Prostate gland (tissue), 2 donors: ENCODE measurements around the gene PTBP3.

Source experiments
- CTCF ChIP-seq, 4 experiments: fragments of 200-600 bp in 2 of 4; fragments of 450-650 bp in 2 of 4; sonication (generic) in 2 of 4; IDR thresholded peaks; 1 replicate in 3 of 4; 2 replicates in 1 of 4; pipeline ENCODE4 v1.5.1; 2016 to 2019; ENCODE audit warnings: antibody characterized with exemption in 4 of 4, mild to moderate bottlenecking in 2 of 4, moderate library complexity in 2 of 4
- POLR2A ChIP-seq: fragments of 450-650 bp; IDR thresholded peaks from one replicate; pipeline ENCODE4 v1.6.1; 2016; ENCODE audit warnings: antibody characterized with exemption, mild to moderate bottlenecking

- TF ChIP-seq CTCF (IDR thresholded peaks at IDR 0.05) (no peak), POLR2A (no peak)
Observed at GRCh38 chr9:112332674-112332976, 794 bp downstream of the PTBP3 start.
